B cell (primary cell): ENCODE data around the gene ADRB1. TPM values are rescaled to one million over a fixed set of nuclear protein-coding genes. Genes with fewer than 3 reads are reported as not detected.

Source experiments
- ATAC-seq: fragments of 200-7000 bp; cut with Tn5 transposase; one replicate; pipeline ENCODE4 v1.10.0; 2021; ENCODE audit warnings: low read depth, mild to moderate bottlenecking, moderate number of reproducible peaks, moderate library complexity
- CTCF ChIA-PET: fragments of 350-600 bp; sonication (Branson Sonifier 250); formaldehyde crosslinking; loops from one replicate; lab custom pipeline; 2021; ENCODE audit warnings: antibody characterized with exemption, inconsistent platforms; lab: Charles Lee
- POLR2A ChIA-PET: fragments of 350-600 bp; sonication (Branson Sonifier 250); formaldehyde crosslinking; loops from one replicate; lab custom pipeline; 2021; ENCODE audit warnings: antibody characterized with exemption; lab: Charles Lee
- DNase-seq: peaks from one replicate; pipeline ENCODE4 v3.0.0; 2013
- H2AFZ ChIP-seq: 2 replicates; pipeline ENCODE4 v1.6.1; 2012; ENCODE audit warnings: mild to moderate bottlenecking, low read depth, low read length; ENCODE audit not compliant: insufficient read depth, poor library complexity, severe bottlenecking
- H3K27ac ChIP-seq, 2 donors: 1 replicate in 1 of 2; 2 replicates in 1 of 2; pipeline ENCODE4 v1.5.1; 2012 to 2013; ENCODE audit warnings: low read length in 2 of 2, mild to moderate bottlenecking in 2 of 2, moderate library complexity in 1 of 2
- H3K27me3 ChIP-seq, 4 experiments: fragments of 200-600 bp in 1 of 4; sonication (generic) in 1 of 4; replicated peaks in 1 of 4; 1 replicate in 2 of 4; 2 replicates in 2 of 4; pipeline versions ENCODE4 v1.6.1 to v1.7.0; 2013 to 2016; ENCODE audit warnings: low read length in 3 of 4, mild to moderate bottlenecking in 2 of 4, mixed read lengths in 1 of 4, moderate library complexity in 1 of 4; ENCODE audit not compliant: insufficient read depth in 4 of 4, control insufficient read depth in 3 of 4; ENCODE audit errors: control extremely low read depth in 1 of 4
- H3K36me3 ChIP-seq, 2 experiments: replicated peaks in 1 of 2; 1 replicate in 1 of 2; 2 replicates in 1 of 2; pipeline versions ENCODE4 v1.6.1 to v1.7.1; 2013; ENCODE audit warnings: low read length in 1 of 2; ENCODE audit not compliant: insufficient read depth in 2 of 2, control insufficient read depth in 1 of 2; ENCODE audit errors: control extremely low read depth in 1 of 2, extremely low read depth in 1 of 2
- H3K4me1 ChIP-seq, 2 donors: fragments of 200-600 bp in 1 of 2; sonication (generic) in 1 of 2; 1 replicate in 1 of 2; 2 replicates in 1 of 2; pipeline versions ENCODE4 v1.5.1 to v1.6.1; 2013 to 2017; ENCODE audit warnings: low read length in 2 of 2; ENCODE audit not compliant: control insufficient read depth in 2 of 2, insufficient read depth in 2 of 2
- H3K4me2 ChIP-seq: replicated peaks from 2 replicates; pipeline ENCODE3; 2012; ENCODE audit warnings: mild to moderate bottlenecking, low read depth, low read length; ENCODE audit not compliant: poor library complexity, severe bottlenecking
- H3K4me3 ChIP-seq, 5 experiments: fragments of 200-600 bp in 1 of 5; sonication (generic) in 1 of 5; 1 replicate in 3 of 5; 2 replicates in 2 of 5; pipeline versions ENCODE4 v1.5.1 to v1.7.0; 2011 to 2016; ENCODE audit warnings: low read length in 4 of 5, mild to moderate bottlenecking in 4 of 5, low read depth in 2 of 5, control low read depth in 1 of 5, moderate library complexity in 1 of 5; ENCODE audit not compliant: insufficient read depth in 1 of 5; ENCODE audit errors: control extremely low read depth in 1 of 5, extremely low read depth in 1 of 5
- H3K79me2 ChIP-seq: fragments of 200-600 bp; sonication (generic); one replicate; pipeline ENCODE4 v1.6.0; 2016; ENCODE audit warnings: low read length; ENCODE audit not compliant: control insufficient read depth, insufficient read depth
- H3K9ac ChIP-seq: fragments of 200-600 bp; sonication (generic); 2 replicates; pipeline ENCODE4 v1.6.1; 2017; ENCODE audit warnings: mild to moderate bottlenecking, low read length, moderate library complexity
- H3K9me3 ChIP-seq, 3 donors: one replicate each; pipeline versions ENCODE4 v1.6.1 to v1.7.1; 2013; ENCODE audit warnings: low read length in 2 of 3; ENCODE audit not compliant: control insufficient read depth in 2 of 3, insufficient read depth in 1 of 3; ENCODE audit errors: control extremely low read depth in 1 of 3
- H4K20me1 ChIP-seq: 2 replicates; pipeline ENCODE4 v1.6.0; 2012; ENCODE audit warnings: mild to moderate bottlenecking, low read length; ENCODE audit not compliant: insufficient read depth, control insufficient read depth, poor library complexity, severe bottlenecking
- H3K27ac Mint-ChIP-seq: one replicate; pipeline ENCODE4 v1.8.0; 2021; ENCODE audit warnings: mixed read lengths
- H3K27me3 Mint-ChIP-seq: one replicate; pipeline ENCODE4 v1.8.0; 2021; ENCODE audit warnings: mixed read lengths
- H3K4me1 Mint-ChIP-seq: one replicate; pipeline ENCODE4 v1.8.0; 2021; ENCODE audit warnings: mixed read lengths
- H3K4me3 Mint-ChIP-seq: one replicate; pipeline ENCODE4 v1.8.0; 2021; ENCODE audit warnings: mixed read lengths
- H3K9me3 Mint-ChIP-seq: one replicate; pipeline ENCODE4 v1.8.0; 2022; ENCODE audit warnings: mixed read lengths; ENCODE audit not compliant: insufficient read depth
- EZH2 ChIP-seq: IDR thresholded peaks from 2 replicates; pipeline ENCODE4 v1.6.1; 2012; ENCODE audit warnings: borderline replicate concordance, low read depth, mild to moderate bottlenecking, moderate library complexity, low read length; ENCODE audit not compliant: insufficient read depth, poor library complexity, severe bottlenecking
- WGBS: methylation state at CpG from one replicate; pipeline ENCODE4 v1.1.5; 2013; ENCODE audit warnings: missing lambda C conversion rate; ENCODE audit not compliant: insufficient coverage; 5-methylcytosine and 5-hydroxymethylcytosine counted together
- intact Hi-C: fragments of 100-400 bp; cut with micrococcal nuclease; formaldehyde crosslinking; loops from one replicate; pipeline ENCODE4 v1.10.0; 2022
- polyA plus RNA-seq: library from polyadenylated mRNA; depleted of rRNA; stranded (reverse); fragments of >200 nt; gene quantifications from 2 replicates; pipeline ENCODE4 v1.2.3, GENCODE V29; 2012
- total RNA-seq, 2 donors: library from RNA; stranded (reverse); fragments of 120-200 nt in 1 of 2; gene quantifications; 1 replicate in 1 of 2; 2 replicates in 1 of 2; pipeline versions ENCODE4 v1.2.3 to v1.2.4, GENCODE V29; 2013 to 2022
- TF ChIP-seq, protein P1 (sequence below): fragments of 200-600 bp; IDR thresholded peaks from one replicate; pipeline ENCODE4 v1.8.0; 2022; ENCODE audit warnings: antibody characterized with exemption, mild to moderate bottlenecking

The ADRB1 gene
- total and polyA plus RNA-seq, 2 donors (not counting 1 experiment from before 2014, with no cell fraction given), result 0.10 TPM; not detected in 1

DNA sequence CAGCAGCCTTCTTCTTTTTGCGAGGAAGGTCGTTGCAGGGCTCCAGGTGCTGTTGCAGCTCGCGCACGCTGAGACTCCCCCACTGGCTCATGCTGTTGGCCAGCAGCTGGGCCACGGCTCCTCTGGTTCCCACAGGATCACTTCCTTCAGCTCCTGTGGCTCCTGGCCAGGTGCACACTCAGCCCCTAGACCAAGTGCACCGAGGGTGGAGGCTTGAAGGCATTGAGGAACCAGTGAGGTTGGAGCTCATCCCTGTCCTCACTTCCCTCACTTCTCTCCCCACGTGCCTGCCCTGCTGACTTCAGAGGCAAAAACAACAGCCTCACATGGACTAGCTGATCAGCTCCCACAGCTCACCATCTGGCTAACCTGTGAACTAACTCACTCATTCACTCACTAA lies 46.2 kb upstream of the ADRB1 start:
- peaks cover 0 to 4% (median 2%) of the 10 kb centered on the region in 4 experiments for H3K27me3 ChIP-seq
- ATAC-seq (no peak), DNase-seq (no peak)
- Mint-ChIP-seq H3K4me1 (peaks cover 23% of the 10 kb centered on the region), H3K27ac (no peak overlapping the region), H3K27me3 (peaks cover 29% of the 10 kb centered on the region), H3K9me3 (no peaks in the 10 kb centered on the region), H3K4me3 (no peak overlapping the region)
- H3K4me2 ChIP-seq, result no peak overlapping the region
- ChIA-PET POLR2A (no interaction called here), CTCF (interaction anchor here (1.0 kb wide), 1 partner anchor 106 kb away, joined by 3 read pairs; no protein-coding TSS in a partner anchor)
- no peaks in the 10 kb centered on the region for H3K9me3 ChIP-seq
- WGBS, result 94% methylated on average over 4 of the region's 8 CpGs
- H3K4me1 ChIP-seq, result peaks cover 20 to 21% of the 10 kb centered on the region in 2 donors
- no peak overlapping the region for H2AFZ ChIP-seq
- no peak overlapping the region for H3K27ac ChIP-seq
- no peaks in the 10 kb centered on the region for H3K79me2 ChIP-seq
- H4K20me1 ChIP-seq, result no peaks in the 10 kb centered on the region
- H3K9ac ChIP-seq, result no peak overlapping the region
- intact Hi-C loops, result no loop called here
- no peak for TF ChIP-seq EZH2
- TF ChIP-seq, protein P1, sequence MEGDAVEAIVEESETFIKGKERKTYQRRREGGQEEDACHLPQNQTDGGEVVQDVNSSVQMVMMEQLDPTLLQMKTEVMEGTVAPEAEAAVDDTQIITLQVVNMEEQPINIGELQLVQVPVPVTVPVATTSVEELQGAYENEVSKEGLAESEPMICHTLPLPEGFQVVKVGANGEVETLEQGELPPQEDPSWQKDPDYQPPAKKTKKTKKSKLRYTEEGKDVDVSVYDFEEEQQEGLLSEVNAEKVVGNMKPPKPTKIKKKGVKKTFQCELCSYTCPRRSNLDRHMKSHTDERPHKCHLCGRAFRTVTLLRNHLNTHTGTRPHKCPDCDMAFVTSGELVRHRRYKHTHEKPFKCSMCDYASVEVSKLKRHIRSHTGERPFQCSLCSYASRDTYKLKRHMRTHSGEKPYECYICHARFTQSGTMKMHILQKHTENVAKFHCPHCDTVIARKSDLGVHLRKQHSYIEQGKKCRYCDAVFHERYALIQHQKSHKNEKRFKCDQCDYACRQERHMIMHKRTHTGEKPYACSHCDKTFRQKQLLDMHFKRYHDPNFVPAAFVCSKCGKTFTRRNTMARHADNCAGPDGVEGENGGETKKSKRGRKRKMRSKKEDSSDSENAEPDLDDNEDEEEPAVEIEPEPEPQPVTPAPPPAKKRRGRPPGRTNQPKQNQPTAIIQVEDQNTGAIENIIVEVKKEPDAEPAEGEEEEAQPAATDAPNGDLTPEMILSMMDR, result no peak
- H3K36me3 ChIP-seq, result no peaks in the 10 kb centered on the region
- no peak overlapping the region for H3K4me3 ChIP-seq

DNA sequence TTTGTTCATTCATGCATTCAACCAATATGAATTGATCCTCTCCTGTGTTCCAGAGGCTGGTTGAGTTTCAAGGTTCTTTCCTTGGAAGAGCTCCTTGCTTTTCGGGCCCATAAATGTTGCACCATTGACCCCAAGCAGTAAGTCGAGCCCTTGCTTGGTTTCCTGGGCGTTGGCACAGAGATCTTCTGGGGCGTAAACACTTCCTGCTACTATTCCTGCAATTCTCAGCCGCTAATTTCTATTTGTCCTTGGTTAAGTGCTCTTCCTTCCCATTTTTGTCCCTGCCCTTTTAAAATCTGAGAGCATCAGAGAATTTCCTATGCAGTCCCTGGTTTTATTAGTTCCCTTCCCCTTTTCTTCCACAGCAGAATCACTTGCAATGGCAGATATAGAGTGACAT lies 44.1 kb upstream of the ADRB1 start:
- ChIA-PET CTCF (no interaction called here), POLR2A (no interaction called here)
- no peaks in the 10 kb centered on the region for H3K9me3 ChIP-seq
- H3K4me2 ChIP-seq, result peak overlapping the region; percentile 44
- peaks cover 27% of the 10 kb centered on the region for H3K27me3 Mint-ChIP-seq
- peaks cover 12% of the 10 kb centered on the region in 2 donors for H3K4me1 ChIP-seq
- no peaks in the 10 kb centered on the region for H3K36me3 ChIP-seq
- H3K9me3 Mint-ChIP-seq, result no peaks in the 10 kb centered on the region
- TF ChIP-seq EZH2, result no peak
- TF ChIP-seq, protein P1, result no peak
- 13% methylated on average over 5 of the region's 5 CpGs for WGBS
- DNase-seq, result no peak
- H3K79me2 ChIP-seq, result no peaks in the 10 kb centered on the region
- intact Hi-C loops, result no loop called here
- peak overlapping the region in 1 of 5 experiments; percentile 27 for H3K4me3 ChIP-seq
- H3K27ac ChIP-seq, result no peak overlapping the region
- no peak for ATAC-seq
- peaks cover 0 to 8% (median 0%) of the 10 kb centered on the region in 4 experiments for H3K27me3 ChIP-seq
- H3K4me1 Mint-ChIP-seq, result peaks cover 14% of the 10 kb centered on the region
- H3K4me3 Mint-ChIP-seq, result peak overlapping the region; percentile 30
- H2AFZ ChIP-seq, result peak overlapping the region; percentile 50
- no peaks in the 10 kb centered on the region for H4K20me1 ChIP-seq
- H3K9ac ChIP-seq, result no peak overlapping the region
- H3K27ac Mint-ChIP-seq, result no peak overlapping the region
